HepG2 (cell line): ENCODE measurements around the gene RPTOR. TPM values are rescaled to one million over a fixed set of nuclear protein-coding genes. Genes with fewer than 3 reads are reported as not detected.
A peak's percentile ranks its signal among the peaks of the same experiment; 100 is the strongest.

Experiments
- ATAD3A ChIP-seq: sonication (generic); formaldehyde crosslinking; IDR thresholded peaks from 2 replicates; pipeline ENCODE4 v1.4.0; 2020; ENCODE audit warnings: missing genetic modification reagents
- CHD4 ChIP-seq: fragments of 200-600 bp; sonication (generic); IDR thresholded peaks from 2 replicates; pipeline ENCODE4 v1.7.0; 2017; ENCODE audit warnings: mild to moderate bottlenecking, low read length, borderline replicate concordance
- HDAC1 ChIP-seq: sonication (generic); formaldehyde crosslinking; IDR thresholded peaks from 2 replicates; pipeline ENCODE4 v1.5.1; 2020; ENCODE audit warnings: mild to moderate bottlenecking, missing genetic modification reagents
- HNRNPLL ChIP-seq: fragments of 200-400 bp; formaldehyde crosslinking; IDR thresholded peaks from 2 replicates; pipeline ENCODE4 v1.6.1; 2017; ENCODE audit warnings: mild to moderate bottlenecking, low read depth, low read length; ENCODE audit not compliant: poor library complexity, severe bottlenecking
- KLF15 ChIP-seq: sonication (generic); formaldehyde crosslinking; IDR thresholded peaks from 2 replicates; pipeline ENCODE4 v1.8.1; 2023; ENCODE audit warnings: borderline replicate concordance, mild to moderate bottlenecking, inconsistent platforms, missing genetic modification reagents, mixed read lengths
- KMT2B ChIP-seq: IDR thresholded peaks from 2 replicates; pipeline ENCODE4 v1.6.1; 2016; ENCODE audit warnings: missing genetic modification reagents, missing compliant biosample characterization
- NFIC ChIP-seq: IDR thresholded peaks from 2 replicates; pipeline ENCODE4 v1.6.1; 2012; ENCODE audit warnings: mild to moderate bottlenecking, low read length, inconsistent platforms
- SMAD3 ChIP-seq: sonication (generic); formaldehyde crosslinking; IDR thresholded peaks from 2 replicates; pipeline ENCODE4 v1.4.0; 2020; ENCODE audit warnings: missing genetic modification reagents
- SP4 ChIP-seq: sonication (generic); formaldehyde crosslinking; IDR thresholded peaks from 2 replicates; pipeline ENCODE4 v1.8.1; 2023; ENCODE audit warnings: mild to moderate bottlenecking, missing genetic modification reagents
- SSRP1 ChIP-seq: IDR thresholded peaks from 2 replicates; pipeline ENCODE4 v1.6.1; 2016; ENCODE audit warnings: control low read depth
- THAP11 ChIP-seq: IDR thresholded peaks from 2 replicates; pipeline ENCODE4 v1.6.1; 2016; ENCODE audit warnings: missing biosample characterization, missing genetic modification reagents
- ZFP62 ChIP-seq: sonication (generic); formaldehyde crosslinking; IDR thresholded peaks from 2 replicates; pipeline ENCODE4 v1.4.0; 2020; ENCODE audit warnings: missing genetic modification reagents
- ZNF121 ChIP-seq: sonication (generic); formaldehyde crosslinking; IDR thresholded peaks from 2 replicates; pipeline ENCODE4 v1.5.0; 2020; ENCODE audit warnings: mild to moderate bottlenecking, missing genetic modification reagents
- ZNF225 ChIP-seq: sonication (generic); formaldehyde crosslinking; IDR thresholded peaks from 2 replicates; pipeline ENCODE4 v1.4.0; 2020; ENCODE audit warnings: mild to moderate bottlenecking, missing genetic modification reagents
- ZNF549 ChIP-seq: sonication (generic); formaldehyde crosslinking; IDR thresholded peaks from 2 replicates; pipeline ENCODE4 v1.5.0; 2020; ENCODE audit warnings: missing genetic modification reagents
- ZNF761 ChIP-seq: sonication (generic); formaldehyde crosslinking; conservative IDR thresholded peaks from 2 replicates; pipeline ENCODE4 v1.4.0; 2020; ENCODE audit warnings: mild to moderate bottlenecking, missing genetic modification reagents
- ZNF839 ChIP-seq: sonication (generic); formaldehyde crosslinking; IDR thresholded peaks from 2 replicates; pipeline ENCODE4 v1.4.0; 2020; ENCODE audit warnings: missing genetic modification reagents, mild to moderate bottlenecking, borderline replicate concordance
- polyA plus RNA-seq, 8 experiments: library from polyadenylated mRNA; depleted of rRNA in 3 of 8; stranded (reverse) in 7 of 8; unstranded in 1 of 8; fragments of >200 nt; fragmentation: Illumina TruSeq in 4 of 8; extraction: Trizol in 4 of 8; gene quantifications; 2 replicates each; pipeline versions ENCODE4 v1.2.1 to v1.2.3, GENCODE V29; 2011 to 2016; ENCODE audit warnings: low read depth in 4 of 8, missing spikeins in 1 of 8, mixed read lengths in 1 of 8; ENCODE audit not compliant: insufficient read depth in 1 of 8
- total RNA-seq, 5 experiments: library from RNA; depleted of rRNA; stranded (reverse); fragments of >200 nt; fragmentation: Illumina TruSeq; extraction: Trizol; gene quantifications; 2 replicates each; pipeline ENCODE4 v1.2.3, GENCODE V29; 2016; ENCODE audit warnings: low read depth in 1 of 5
- TF ChIP-seq, protein P1 (sequence below): sonication (generic); formaldehyde crosslinking; IDR thresholded peaks from 2 replicates; pipeline ENCODE4 v1.4.0; 2020; ENCODE audit warnings: missing genetic modification reagents
- TF ChIP-seq, protein P2 (sequence below): sonication (generic); formaldehyde crosslinking; IDR thresholded peaks from 2 replicates; pipeline ENCODE4 v1.4.0; 2020; ENCODE audit warnings: missing genetic modification reagents
- TF ChIP-seq, protein P3 (sequence below): conservative IDR thresholded peaks from 2 replicates; pipeline ENCODE4 v1.6.1; 2018; ENCODE audit warnings: missing genetic modification reagents
- TF ChIP-seq, protein P4 (sequence below): sonication (generic); formaldehyde crosslinking; IDR thresholded peaks from 2 replicates; pipeline ENCODE4 v1.8.1; 2023; ENCODE audit warnings: mild to moderate bottlenecking, inconsistent platforms, moderate library complexity, missing genetic modification reagents, borderline replicate concordance

The RPTOR gene
- total and polyA plus RNA-seq, 2 of the 13 experiments (the other 11 are each of a cell fraction or from before 2014, with no cell fraction given): 6.6 to 25.3 TPM

DNA sequence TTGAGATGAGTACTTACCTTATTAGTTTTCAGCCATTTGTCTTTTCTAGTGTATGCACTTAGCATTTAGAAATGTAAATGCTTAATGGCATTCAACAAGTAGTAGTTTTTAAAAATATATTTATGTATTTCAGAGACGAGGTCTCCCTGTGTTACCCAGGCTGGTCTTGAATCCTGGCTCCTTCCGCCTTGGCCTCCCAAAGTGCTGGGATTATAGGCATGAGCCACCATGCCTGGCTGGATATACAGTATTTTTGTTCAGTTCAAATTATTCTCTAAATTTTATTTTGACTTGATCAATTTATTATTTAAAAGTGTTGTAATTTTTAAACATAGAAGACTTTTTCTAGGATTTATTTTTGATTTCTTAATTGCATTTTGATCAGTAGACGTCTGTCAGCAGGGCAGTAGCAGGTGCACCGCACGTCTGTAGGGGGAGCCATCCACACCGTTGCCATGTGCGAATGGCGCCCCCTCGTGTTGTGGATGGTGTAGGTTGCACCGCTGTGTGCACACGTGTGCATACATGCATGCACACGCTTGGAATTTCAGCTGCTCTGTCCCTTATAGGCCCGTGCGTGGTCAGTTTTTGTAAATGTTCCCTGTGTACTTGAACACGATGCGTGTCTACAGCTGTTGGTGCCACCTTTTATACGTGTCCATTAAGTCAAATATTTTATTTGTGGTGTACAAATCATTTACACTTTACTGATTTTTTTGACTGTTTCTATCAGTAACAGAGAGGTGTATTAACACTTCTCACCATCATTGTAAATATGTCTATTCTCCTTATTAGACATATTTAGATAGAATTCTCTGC, 30.6 kb downstream of the RPTOR start (continued):
- TF ChIP-seq ZNF761 (CRISPR knock-in tag): no peak
- TF ChIP-seq ZNF121 (CRISPR knock-in tag): no peak
- peak; percentile 29 for TF ChIP-seq HNRNPLL
- TF ChIP-seq ZNF225: no peak
- TF ChIP-seq ATAD3A (CRISPR knock-in tag): no peak
- peak; percentile 76; the same call in 1 of the 2 replicates for TF ChIP-seq ZNF839
- no peak for TF ChIP-seq NFIC
- TF ChIP-seq KLF15: no peak
- TF ChIP-seq, protein P1, sequence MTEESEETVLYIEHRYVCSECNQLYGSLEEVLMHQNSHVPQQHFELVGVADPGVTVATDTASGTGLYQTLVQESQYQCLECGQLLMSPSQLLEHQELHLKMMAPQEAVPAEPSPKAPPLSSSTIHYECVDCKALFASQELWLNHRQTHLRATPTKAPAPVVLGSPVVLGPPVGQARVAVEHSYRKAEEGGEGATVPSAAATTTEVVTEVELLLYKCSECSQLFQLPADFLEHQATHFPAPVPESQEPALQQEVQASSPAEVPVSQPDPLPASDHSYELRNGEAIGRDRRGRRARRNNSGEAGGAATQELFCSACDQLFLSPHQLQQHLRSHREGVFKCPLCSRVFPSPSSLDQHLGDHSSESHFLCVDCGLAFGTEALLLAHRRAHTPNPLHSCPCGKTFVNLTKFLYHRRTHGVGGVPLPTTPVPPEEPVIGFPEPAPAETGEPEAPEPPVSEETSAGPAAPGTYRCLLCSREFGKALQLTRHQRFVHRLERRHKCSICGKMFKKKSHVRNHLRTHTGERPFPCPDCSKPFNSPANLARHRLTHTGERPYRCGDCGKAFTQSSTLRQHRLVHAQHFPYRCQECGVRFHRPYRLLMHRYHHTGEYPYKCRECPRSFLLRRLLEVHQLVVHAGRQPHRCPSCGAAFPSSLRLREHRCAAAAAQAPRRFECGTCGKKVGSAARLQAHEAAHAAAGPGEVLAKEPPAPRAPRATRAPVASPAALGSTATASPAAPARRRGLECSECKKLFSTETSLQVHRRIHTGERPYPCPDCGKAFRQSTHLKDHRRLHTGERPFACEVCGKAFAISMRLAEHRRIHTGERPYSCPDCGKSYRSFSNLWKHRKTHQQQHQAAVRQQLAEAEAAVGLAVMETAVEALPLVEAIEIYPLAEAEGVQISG: peak; percentile 88
- TF ChIP-seq SP4 (CRISPR knock-in tag): no peak
- TF ChIP-seq, protein P2, sequence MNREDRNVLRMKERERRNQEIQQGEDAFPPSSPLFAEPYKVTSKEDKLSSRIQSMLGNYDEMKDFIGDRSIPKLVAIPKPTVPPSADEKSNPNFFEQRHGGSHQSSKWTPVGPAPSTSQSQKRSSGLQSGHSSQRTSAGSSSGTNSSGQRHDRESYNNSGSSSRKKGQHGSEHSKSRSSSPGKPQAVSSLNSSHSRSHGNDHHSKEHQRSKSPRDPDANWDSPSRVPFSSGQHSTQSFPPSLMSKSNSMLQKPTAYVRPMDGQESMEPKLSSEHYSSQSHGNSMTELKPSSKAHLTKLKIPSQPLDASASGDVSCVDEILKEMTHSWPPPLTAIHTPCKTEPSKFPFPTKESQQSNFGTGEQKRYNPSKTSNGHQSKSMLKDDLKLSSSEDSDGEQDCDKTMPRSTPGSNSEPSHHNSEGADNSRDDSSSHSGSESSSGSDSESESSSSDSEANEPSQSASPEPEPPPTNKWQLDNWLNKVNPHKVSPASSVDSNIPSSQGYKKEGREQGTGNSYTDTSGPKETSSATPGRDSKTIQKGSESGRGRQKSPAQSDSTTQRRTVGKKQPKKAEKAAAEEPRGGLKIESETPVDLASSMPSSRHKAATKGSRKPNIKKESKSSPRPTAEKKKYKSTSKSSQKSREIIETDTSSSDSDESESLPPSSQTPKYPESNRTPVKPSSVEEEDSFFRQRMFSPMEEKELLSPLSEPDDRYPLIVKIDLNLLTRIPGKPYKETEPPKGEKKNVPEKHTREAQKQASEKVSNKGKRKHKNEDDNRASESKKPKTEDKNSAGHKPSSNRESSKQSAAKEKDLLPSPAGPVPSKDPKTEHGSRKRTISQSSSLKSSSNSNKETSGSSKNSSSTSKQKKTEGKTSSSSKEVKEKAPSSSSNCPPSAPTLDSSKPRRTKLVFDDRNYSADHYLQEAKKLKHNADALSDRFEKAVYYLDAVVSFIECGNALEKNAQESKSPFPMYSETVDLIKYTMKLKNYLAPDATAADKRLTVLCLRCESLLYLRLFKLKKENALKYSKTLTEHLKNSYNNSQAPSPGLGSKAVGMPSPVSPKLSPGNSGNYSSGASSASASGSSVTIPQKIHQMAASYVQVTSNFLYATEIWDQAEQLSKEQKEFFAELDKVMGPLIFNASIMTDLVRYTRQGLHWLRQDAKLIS (CRISPR knock-in tag): no peak
- TF ChIP-seq SSRP1 (CRISPR knock-in tag): peak; percentile 95
- TF ChIP-seq ZNF549: no peak
- TF ChIP-seq THAP11 (CRISPR knock-in tag): peak; percentile 81
- no peak; the same call in 1 of the 2 replicates for TF ChIP-seq CHD4
- TF ChIP-seq, protein P3, sequence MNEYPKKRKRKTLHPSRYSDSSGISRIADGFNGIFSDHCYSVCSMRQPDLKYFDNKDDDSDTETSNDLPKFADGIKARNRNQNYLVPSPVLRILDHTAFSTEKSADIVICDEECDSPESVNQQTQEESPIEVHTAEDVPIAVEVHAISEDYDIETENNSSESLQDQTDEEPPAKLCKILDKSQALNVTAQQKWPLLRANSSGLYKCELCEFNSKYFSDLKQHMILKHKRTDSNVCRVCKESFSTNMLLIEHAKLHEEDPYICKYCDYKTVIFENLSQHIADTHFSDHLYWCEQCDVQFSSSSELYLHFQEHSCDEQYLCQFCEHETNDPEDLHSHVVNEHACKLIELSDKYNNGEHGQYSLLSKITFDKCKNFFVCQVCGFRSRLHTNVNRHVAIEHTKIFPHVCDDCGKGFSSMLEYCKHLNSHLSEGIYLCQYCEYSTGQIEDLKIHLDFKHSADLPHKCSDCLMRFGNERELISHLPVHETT: no peak
- peak; percentile 92; the same call in 1 of the 2 replicates for TF ChIP-seq SMAD3 (CRISPR knock-in tag)
- peak; percentile 34; the same call in 1 of the 2 replicates for TF ChIP-seq HDAC1 (CRISPR knock-in tag)
- TF ChIP-seq, protein P4, sequence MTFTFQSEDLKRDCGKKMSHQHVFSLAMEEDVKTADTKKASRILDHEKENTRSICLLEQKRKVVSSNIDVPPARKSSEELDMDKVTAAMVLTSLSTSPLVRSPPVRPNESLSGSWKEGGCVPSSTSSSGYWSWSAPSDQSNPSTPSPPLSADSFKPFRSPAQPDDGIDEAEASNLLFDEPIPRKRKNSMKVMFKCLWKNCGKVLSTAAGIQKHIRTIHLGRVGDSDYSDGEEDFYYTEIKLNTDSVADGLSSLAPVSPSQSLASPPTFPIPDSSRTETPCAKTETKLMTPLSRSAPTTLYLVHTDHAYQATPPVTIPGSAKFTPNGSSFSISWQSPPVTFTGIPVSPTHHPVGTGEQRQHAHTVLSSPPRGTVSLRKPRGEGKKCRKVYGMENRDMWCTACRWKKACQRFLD (CRISPR knock-in tag): no peak
- no peak for TF ChIP-seq ZFP62 (CRISPR knock-in tag)
- TF ChIP-seq KMT2B: peak; percentile 55; the same call in 1 of the 2 replicates
